Measurements from ENCODE around the gene LAS1L. TPM values are rescaled to one million over a fixed set of nuclear protein-coding genes. Genes with fewer than 3 reads are reported as not detected.

Gene LAS1L
- polyA plus RNA-seq, 1 donor from 2014 or later = 40.0 TPM

GRCh38 chrX:65517923-65518322, 16.7 kb downstream of the LAS1L start:
- Histone ChIP-seq H3K4me2 (ENCODE audit: low read length) (no peak overlapping the region), H3K27ac (ENCODE audit: low read length) (no peak overlapping the region), H3K4me3 (ENCODE audit: low read length) (no peak overlapping the region), H3K9ac (ENCODE audit: low read length) (no peak overlapping the region), H4K20me1 (ENCODE audit: insufficient read depth) (no peaks in the 10 kb centered on the region), H2AFZ (ENCODE audit: low read depth, low read length) (no peak overlapping the region), H3K9me2 (ENCODE audit: insufficient read depth, low read length) (no peaks in the 10 kb centered on the region), H3F3A (ENCODE audit: insufficient read depth, low read length, poor library complexity, severe bottlenecking) (no peaks in the 10 kb centered on the region), H3K9me3 (ENCODE audit: low read length) (no peaks in the 10 kb centered on the region), H3K79me2 (replicated peaks; ENCODE audit: insufficient read depth, low read length) (no peaks in the 10 kb centered on the region), H3K36me3 (ENCODE audit: insufficient read depth, low read length) (no peaks in the 10 kb centered on the region), H3K27me3 (ENCODE audit: insufficient read depth, low read depth, low read length) (no peaks in the 10 kb centered on the region)
- TF ChIP-seq POLR2AphosphoS5 (IDR thresholded peaks at IDR 0.05) (no peak), MXI1 (conservative IDR thresholded peaks at IDR 0.05; ENCODE audit: poor library complexity, severe bottlenecking) (no peak), TAF1 (IDR thresholded peaks at IDR 0.05; ENCODE audit: low read depth) (no peak), RAD21 (conservative IDR thresholded peaks at IDR 0.05) (no peak), EP300 (conservative IDR thresholded peaks at IDR 0.05; ENCODE audit: poor library complexity, severe bottlenecking) (no peak), SMC3 (conservative IDR thresholded peaks at IDR 0.05; ENCODE audit: poor library complexity) (no peak)

DNA sequence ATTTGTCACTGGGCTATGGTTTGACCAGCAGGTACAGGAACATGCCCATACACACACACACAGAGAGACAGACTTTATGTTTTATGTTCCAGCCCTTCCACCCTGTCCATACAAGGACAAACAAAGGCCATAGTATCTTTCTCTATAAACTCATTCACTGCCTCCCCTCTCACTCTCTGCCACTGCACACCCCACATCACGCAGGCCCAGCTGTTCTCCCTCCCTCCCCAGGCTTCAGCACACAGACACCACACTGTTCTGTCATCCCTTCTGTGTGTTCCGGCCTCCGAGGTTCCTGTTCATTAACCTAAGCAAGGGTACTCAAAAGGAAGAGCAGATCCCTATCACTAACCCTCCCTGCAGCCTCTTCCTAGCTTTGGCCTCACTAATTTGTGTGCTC, 17.8 kb downstream of the LAS1L start:
- Histone ChIP-seq H3K9ac (ENCODE audit: low read length) (no peak overlapping the region), H3K4me3 (ENCODE audit: low read length) (no peak overlapping the region), H3K9me2 (ENCODE audit: insufficient read depth, low read length) (no peaks in the 10 kb centered on the region), H3K36me3 (ENCODE audit: insufficient read depth, low read length) (no peaks in the 10 kb centered on the region), H4K20me1 (ENCODE audit: insufficient read depth) (no peaks in the 10 kb centered on the region), H3K27me3 (ENCODE audit: insufficient read depth, low read depth, low read length) (no peaks in the 10 kb centered on the region), H3K27ac (ENCODE audit: low read length) (no peak overlapping the region), H3K79me2 (replicated peaks; ENCODE audit: insufficient read depth, low read length) (no peaks in the 10 kb centered on the region), H3K9me3 (ENCODE audit: low read length) (no peaks in the 10 kb centered on the region), H2AFZ (ENCODE audit: low read depth, low read length) (no peak overlapping the region), H3K4me2 (ENCODE audit: low read length) (no peak overlapping the region), H3F3A (ENCODE audit: insufficient read depth, low read length, poor library complexity, severe bottlenecking) (no peaks in the 10 kb centered on the region)
- TF ChIP-seq TAF1 (IDR thresholded peaks at IDR 0.05; ENCODE audit: low read depth) = no peak
- TF ChIP-seq EP300 (conservative IDR thresholded peaks at IDR 0.05; ENCODE audit: poor library complexity, severe bottlenecking) = no peak
- TF ChIP-seq, protein P1, sequence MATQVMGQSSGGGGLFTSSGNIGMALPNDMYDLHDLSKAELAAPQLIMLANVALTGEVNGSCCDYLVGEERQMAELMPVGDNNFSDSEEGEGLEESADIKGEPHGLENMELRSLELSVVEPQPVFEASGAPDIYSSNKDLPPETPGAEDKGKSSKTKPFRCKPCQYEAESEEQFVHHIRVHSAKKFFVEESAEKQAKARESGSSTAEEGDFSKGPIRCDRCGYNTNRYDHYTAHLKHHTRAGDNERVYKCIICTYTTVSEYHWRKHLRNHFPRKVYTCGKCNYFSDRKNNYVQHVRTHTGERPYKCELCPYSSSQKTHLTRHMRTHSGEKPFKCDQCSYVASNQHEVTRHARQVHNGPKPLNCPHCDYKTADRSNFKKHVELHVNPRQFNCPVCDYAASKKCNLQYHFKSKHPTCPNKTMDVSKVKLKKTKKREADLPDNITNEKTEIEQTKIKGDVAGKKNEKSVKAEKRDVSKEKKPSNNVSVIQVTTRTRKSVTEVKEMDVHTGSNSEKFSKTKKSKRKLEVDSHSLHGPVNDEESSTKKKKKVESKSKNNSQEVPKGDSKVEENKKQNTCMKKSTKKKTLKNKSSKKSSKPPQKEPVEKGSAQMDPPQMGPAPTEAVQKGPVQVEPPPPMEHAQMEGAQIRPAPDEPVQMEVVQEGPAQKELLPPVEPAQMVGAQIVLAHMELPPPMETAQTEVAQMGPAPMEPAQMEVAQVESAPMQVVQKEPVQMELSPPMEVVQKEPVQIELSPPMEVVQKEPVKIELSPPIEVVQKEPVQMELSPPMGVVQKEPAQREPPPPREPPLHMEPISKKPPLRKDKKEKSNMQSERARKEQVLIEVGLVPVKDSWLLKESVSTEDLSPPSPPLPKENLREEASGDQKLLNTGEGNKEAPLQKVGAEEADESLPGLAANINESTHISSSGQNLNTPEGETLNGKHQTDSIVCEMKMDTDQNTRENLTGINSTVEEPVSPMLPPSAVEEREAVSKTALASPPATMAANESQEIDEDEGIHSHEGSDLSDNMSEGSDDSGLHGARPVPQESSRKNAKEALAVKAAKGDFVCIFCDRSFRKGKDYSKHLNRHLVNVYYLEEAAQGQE (IDR thresholded peaks at IDR 0.05; ENCODE audit: borderline replicate concordance) = no peak

DNA sequence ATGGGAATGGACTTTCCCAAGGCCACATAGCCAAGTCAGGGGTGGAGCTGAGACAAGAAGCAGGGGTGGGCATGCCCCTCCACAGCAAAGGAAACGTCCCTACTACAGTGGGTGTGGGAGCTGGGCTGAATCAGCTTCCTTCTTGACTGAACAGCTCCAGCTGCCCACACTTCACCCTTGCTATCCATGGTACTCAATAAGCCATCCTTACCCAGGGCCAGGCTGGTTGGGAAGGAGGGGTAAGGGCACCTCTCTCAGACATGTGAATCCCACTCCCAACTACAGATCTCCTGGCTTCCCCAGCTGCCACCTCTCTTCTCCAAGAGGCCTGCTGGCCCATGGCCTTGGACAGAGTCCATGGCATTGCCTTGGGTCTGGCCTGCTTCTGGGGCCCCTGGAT, 21.0 kb downstream of the LAS1L start:
- TF ChIP-seq SMC3 (conservative IDR thresholded peaks at IDR 0.05; ENCODE audit: poor library complexity) (no peak), MXI1 (conservative IDR thresholded peaks at IDR 0.05; ENCODE audit: poor library complexity, severe bottlenecking) (no peak), CTCF (IDR thresholded peaks at IDR 0.05; ENCODE audit: poor library complexity, severe bottlenecking) (no peak), EZH2 (IDR thresholded peaks at IDR 0.05; ENCODE audit: borderline replicate concordance, insufficient read depth, low read length, poor library complexity, severe bottlenecking) (no peak), RAD21 (conservative IDR thresholded peaks at IDR 0.05) (no peak), TAF1 (IDR thresholded peaks at IDR 0.05; ENCODE audit: low read depth) (no peak), EP300 (conservative IDR thresholded peaks at IDR 0.05; ENCODE audit: poor library complexity, severe bottlenecking) (no peak), POLR2AphosphoS5 (IDR thresholded peaks at IDR 0.05) (no peak)
- TF ChIP-seq, protein P1 (IDR thresholded peaks at IDR 0.05; ENCODE audit: borderline replicate concordance) = no peak
- H3K9me3 ChIP-seq (ENCODE audit: low read length) = no peaks in the 10 kb centered on the region
- H3K27me3 ChIP-seq (ENCODE audit: insufficient read depth, low read depth, low read length) = no peaks in the 10 kb centered on the region

More for the DNA sequence above, 21.0 kb downstream of the LAS1L start:
- Histone ChIP-seq H3K79me2 (replicated peaks; ENCODE audit: insufficient read depth, low read length) (no peaks in the 10 kb centered on the region), H4K20me1 (ENCODE audit: insufficient read depth) (no peaks in the 10 kb centered on the region), H3F3A (ENCODE audit: insufficient read depth, low read length, poor library complexity, severe bottlenecking) (no peaks in the 10 kb centered on the region), H3K4me2 (ENCODE audit: low read length) (no peak overlapping the region), H3K4me3 (ENCODE audit: low read length) (no peak overlapping the region), H3K9ac (ENCODE audit: low read length) (no peak overlapping the region), H3K9me2 (ENCODE audit: insufficient read depth, low read length) (no peaks in the 10 kb centered on the region), H2AFZ (ENCODE audit: low read depth, low read length) (no peak overlapping the region), H3K36me3 (ENCODE audit: insufficient read depth, low read length) (no peaks in the 10 kb centered on the region), H3K27ac (ENCODE audit: low read length) (no peak overlapping the region)

Data from neural cell (in vitro differentiated cells).